Measurements from ENCODE around the gene MED13L.

GRCh38 chr12:116011217-116011616 lies 266.3 kb downstream of the MED13L start:
- TF ChIP-seq, protein P1, sequence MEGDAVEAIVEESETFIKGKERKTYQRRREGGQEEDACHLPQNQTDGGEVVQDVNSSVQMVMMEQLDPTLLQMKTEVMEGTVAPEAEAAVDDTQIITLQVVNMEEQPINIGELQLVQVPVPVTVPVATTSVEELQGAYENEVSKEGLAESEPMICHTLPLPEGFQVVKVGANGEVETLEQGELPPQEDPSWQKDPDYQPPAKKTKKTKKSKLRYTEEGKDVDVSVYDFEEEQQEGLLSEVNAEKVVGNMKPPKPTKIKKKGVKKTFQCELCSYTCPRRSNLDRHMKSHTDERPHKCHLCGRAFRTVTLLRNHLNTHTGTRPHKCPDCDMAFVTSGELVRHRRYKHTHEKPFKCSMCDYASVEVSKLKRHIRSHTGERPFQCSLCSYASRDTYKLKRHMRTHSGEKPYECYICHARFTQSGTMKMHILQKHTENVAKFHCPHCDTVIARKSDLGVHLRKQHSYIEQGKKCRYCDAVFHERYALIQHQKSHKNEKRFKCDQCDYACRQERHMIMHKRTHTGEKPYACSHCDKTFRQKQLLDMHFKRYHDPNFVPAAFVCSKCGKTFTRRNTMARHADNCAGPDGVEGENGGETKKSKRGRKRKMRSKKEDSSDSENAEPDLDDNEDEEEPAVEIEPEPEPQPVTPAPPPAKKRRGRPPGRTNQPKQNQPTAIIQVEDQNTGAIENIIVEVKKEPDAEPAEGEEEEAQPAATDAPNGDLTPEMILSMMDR (IDR thresholded peaks at IDR 0.05; ENCODE audit: low read depth, low read length, missing input control): no peak
- TF ChIP-seq, protein P2, sequence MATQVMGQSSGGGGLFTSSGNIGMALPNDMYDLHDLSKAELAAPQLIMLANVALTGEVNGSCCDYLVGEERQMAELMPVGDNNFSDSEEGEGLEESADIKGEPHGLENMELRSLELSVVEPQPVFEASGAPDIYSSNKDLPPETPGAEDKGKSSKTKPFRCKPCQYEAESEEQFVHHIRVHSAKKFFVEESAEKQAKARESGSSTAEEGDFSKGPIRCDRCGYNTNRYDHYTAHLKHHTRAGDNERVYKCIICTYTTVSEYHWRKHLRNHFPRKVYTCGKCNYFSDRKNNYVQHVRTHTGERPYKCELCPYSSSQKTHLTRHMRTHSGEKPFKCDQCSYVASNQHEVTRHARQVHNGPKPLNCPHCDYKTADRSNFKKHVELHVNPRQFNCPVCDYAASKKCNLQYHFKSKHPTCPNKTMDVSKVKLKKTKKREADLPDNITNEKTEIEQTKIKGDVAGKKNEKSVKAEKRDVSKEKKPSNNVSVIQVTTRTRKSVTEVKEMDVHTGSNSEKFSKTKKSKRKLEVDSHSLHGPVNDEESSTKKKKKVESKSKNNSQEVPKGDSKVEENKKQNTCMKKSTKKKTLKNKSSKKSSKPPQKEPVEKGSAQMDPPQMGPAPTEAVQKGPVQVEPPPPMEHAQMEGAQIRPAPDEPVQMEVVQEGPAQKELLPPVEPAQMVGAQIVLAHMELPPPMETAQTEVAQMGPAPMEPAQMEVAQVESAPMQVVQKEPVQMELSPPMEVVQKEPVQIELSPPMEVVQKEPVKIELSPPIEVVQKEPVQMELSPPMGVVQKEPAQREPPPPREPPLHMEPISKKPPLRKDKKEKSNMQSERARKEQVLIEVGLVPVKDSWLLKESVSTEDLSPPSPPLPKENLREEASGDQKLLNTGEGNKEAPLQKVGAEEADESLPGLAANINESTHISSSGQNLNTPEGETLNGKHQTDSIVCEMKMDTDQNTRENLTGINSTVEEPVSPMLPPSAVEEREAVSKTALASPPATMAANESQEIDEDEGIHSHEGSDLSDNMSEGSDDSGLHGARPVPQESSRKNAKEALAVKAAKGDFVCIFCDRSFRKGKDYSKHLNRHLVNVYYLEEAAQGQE (IDR thresholded peaks at IDR 0.05): no peak
- TF ChIP-seq GABPA (IDR thresholded peaks at IDR 0.05 in 1 of 2, conservative IDR thresholded peaks at IDR 0.05 in 1 of 2) (no peak), HNF4G (IDR thresholded peaks at IDR 0.05) (no peak), FOXA1 (IDR thresholded peaks at IDR 0.05) (no peak), FOXA2 (IDR thresholded peaks at IDR 0.05) (no peak), ZBTB33 (IDR thresholded peaks at IDR 0.05) (no peak), TAF1 (conservative IDR thresholded peaks at IDR 0.05) (no peak), EGR1 (IDR thresholded peaks at IDR 0.05; ENCODE audit: low read depth in 2 of 2) (no peak), RAD21 (IDR thresholded peaks at IDR 0.05) (no peak), YY1 (IDR thresholded peaks at IDR 0.05) (no peak), SP1 (IDR thresholded peaks at IDR 0.05) (no peak)
- TF ChIP-seq, protein P3, sequence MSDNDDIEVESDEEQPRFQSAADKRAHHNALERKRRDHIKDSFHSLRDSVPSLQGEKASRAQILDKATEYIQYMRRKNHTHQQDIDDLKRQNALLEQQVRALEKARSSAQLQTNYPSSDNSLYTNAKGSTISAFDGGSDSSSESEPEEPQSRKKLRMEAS (IDR thresholded peaks at IDR 0.05): no peak
- TF ChIP-seq, protein P4, sequence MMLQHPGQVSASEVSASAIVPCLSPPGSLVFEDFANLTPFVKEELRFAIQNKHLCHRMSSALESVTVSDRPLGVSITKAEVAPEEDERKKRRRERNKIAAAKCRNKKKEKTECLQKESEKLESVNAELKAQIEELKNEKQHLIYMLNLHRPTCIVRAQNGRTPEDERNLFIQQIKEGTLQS (IDR thresholded peaks at IDR 0.05): no peak
